ENCODE measurements around the gene UBE2E1.
"Not testable (repeated sequence)": the region's sequence is repeated elsewhere in the genome, so short reads cannot be mapped to it uniquely, and the experiment has no call there.

The UBE2E1 gene

DNA sequence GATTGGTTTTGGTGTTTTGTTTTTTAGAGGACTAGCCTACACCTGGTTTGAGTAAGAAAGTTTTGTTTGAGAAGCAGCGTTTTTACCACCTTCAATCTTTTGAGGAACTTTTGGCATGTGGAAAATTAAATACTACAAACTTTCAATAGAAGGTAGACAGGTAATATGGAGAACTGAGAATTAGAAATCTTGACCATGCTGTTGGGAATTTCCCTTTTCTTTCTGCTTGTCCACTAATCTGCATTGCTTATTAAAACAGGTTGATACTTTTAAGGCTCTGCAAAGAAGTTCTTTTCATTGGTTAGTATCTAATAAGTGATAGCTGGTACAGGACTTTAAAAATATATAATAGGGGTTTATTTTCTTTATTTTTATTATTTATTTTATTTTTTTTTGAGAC, 31.9 kb downstream of the UBE2E1 start:
- no peak for TF ChIP-seq CTCF (IDR thresholded peaks at IDR 0.05; ENCODE audit: low read depth, low read length, missing control alignments)
- no peak overlapping the region for H3K4me3 ChIP-seq (ENCODE audit: low read depth, low read length)
- DNase-seq (ENCODE audit: low read depth), result no peak

DNA sequence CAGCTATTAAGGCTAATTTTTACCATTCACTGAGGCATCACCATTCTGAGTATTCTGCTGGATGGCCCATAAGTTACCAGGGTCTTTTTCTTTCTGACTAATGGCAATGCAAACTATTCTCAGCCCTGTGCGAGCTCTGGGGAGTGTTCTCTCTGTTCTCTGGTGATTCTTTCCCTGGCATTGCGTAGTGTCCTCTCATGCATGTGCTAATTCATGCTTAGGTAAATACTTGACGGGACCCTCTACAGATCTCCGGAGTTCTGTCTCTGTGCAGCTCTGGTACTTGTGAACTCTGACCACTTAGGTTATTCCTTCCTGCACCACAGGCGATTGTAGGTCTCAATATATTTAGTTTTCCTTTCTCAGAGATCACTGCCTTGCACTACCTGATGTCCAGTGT, 34.8 kb downstream of the UBE2E1 start:
- DNase-seq (ENCODE audit: low read depth), result no peak
- no peak overlapping the region for H3K4me3 ChIP-seq (ENCODE audit: low read depth, low read length)
- TF ChIP-seq CTCF (IDR thresholded peaks at IDR 0.05; ENCODE audit: low read depth, low read length, missing control alignments), result no peak

- TF ChIP-seq CTCF (IDR thresholded peaks at IDR 0.05; ENCODE audit: low read depth, low read length, missing control alignments), result no peak
- no peak for DNase-seq (ENCODE audit: low read depth)
- no peak overlapping the region for H3K4me3 ChIP-seq (ENCODE audit: low read depth, low read length)
Observed at GRCh38 chr3:23843869-23844268, 38.1 kb downstream of the UBE2E1 start.

- no peak for DNase-seq (ENCODE audit: low read depth)
- H3K4me3 ChIP-seq (ENCODE audit: low read depth, low read length), result no peak overlapping the region
- no peak for TF ChIP-seq CTCF (IDR thresholded peaks at IDR 0.05; ENCODE audit: low read depth, low read length, missing control alignments)
Observed at GRCh38 chr3:23845326-23846216, 39.8 kb downstream of the UBE2E1 start.

GRCh38 chr3:23849462-23849861, 43.7 kb downstream of the UBE2E1 start:
- not testable (repeated sequence) for H3K4me3 ChIP-seq (ENCODE audit: low read depth, low read length)

DNA sequence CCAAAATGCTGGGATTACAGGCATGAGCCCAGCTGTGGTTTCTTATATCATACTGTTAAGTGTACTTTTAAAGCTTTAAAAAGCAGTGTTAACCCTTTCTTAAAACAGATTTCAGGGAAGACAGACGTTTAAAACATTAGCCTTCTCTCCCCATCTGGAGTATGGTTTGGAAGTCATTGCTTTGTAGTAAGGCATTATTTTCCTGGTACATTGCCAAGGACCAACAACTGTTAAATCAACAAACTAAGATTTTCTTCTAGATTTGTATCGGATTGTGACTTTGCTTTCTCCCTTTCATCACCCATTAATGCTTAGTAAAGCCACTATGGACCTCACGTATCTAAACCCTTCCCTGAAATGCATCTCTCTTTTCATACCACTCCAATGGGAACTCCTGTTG, 50.5 kb downstream of the UBE2E1 start:
- TF ChIP-seq CTCF (IDR thresholded peaks at IDR 0.05; ENCODE audit: low read depth, low read length, missing control alignments), result no peak
- no peak overlapping the region; the same call in 1 of the 2 replicates for H3K4me3 ChIP-seq (ENCODE audit: low read depth, low read length)
- no peak for DNase-seq (ENCODE audit: low read depth)

More at GRCh38 chr3:23849462-23849861, 43.7 kb downstream of the UBE2E1 start:
- DNase-seq (ENCODE audit: low read depth), result not testable (repeated sequence)

DNA sequence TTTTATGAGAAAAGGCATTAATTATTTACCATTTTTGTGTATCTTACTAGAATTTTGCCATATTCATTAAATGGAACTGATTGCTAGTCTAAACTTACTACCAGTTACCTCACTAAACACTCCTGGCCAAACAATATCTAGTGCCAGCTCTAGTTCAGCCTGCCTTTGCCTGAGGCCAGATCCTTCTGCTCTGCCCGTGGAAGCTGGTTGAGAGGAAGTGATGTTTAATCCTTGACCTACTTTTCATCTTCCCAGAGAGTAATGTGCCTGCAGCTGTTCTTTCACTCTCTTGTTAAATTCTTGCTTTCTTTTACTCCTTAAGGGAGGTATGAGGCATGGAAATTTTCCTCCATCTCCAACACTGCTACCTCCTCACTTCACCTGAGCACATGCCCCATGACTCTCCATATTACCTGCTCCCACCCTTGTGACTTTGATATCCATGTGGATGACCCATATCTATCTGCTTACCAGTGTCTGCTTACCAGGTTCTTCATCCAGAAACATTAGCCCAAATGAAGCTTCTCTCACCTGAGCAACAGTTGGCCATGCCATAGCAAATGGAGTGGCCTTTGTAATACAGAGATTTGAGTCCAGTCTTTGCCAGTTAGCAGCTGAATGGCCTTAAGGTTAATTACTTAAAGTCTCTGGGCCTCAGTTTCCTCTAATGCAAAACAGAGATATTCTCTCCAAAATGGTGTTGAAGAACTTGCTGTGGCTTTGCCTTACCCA, 53.4 kb downstream of the UBE2E1 start:
- no peak overlapping the region for H3K4me3 ChIP-seq (ENCODE audit: low read depth, low read length)
- TF ChIP-seq CTCF (IDR thresholded peaks at IDR 0.05; ENCODE audit: low read depth, low read length, missing control alignments), result no peak
- DNase-seq (ENCODE audit: low read depth), result no peak
